ENCODE data around the gene SAA4.
A peak's percentile ranks its signal among the peaks of the same experiment; 100 is the strongest.
"Not testable (repeated sequence)": the region's sequence is repeated elsewhere in the genome, so short reads cannot be mapped to it uniquely, and the experiment has no call there.

The SAA4 gene

DNA sequence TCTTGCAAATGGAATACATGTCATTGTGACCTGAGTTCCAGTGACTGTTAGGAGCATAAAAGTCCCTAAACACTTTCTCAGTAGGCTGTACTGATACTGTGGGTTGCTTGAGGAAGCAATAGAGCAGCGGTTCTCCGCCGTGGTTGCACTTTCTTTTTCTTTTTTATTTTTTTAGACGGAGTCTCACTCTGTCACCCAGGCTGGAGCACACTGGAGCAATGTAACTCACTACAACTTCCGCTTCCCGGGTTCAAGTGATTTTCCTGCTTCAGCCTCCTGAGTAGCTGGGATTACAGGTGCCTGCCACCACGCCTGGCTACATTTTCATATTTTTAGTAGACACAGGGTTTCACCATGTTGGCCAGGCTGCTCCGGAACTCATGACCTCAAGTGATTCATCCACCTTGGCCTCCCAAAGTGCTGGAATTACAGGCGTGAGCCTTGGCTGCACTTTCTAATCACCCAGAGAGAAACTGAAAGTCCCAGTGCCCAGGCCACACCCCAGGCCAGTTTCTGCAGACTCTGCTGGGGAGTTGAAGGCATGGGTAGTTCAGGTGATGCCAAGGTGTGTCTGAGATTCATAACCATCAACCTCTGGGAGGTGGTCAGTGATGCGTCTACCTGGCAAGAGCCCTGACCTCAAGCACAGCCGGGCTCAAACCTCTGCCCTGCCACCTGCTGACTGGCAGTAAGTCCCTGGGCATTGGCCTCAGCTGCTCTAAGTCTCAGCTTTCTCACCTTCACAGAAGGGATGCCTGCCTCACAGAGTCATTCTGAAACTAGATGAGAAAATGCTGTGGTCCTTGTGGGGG is 10.0 kb upstream of the SAA4 start:
- DNase-seq (ENCODE audit: low read depth): peak; percentile 10

DNA sequence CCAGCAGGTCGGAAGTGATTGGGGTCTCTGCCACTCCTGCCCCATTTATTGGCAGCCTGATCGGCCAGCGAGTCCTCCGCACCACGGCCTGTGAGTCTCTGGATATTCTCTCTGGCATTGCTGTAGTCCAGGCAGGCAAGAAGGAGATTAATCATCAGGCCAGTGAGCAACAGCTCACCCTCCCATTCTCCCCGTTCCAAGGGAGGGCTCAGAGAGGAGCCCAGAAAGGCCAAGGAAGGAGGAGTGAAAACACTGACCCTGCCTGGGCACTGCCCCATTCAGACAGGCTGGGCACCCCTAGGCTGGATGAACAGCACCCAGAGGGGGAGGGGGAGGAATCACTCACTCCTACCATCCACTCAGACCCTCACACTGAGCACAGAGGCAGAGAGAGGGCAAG is 8.8 kb upstream of the SAA4 start:
- no peak for DNase-seq (ENCODE audit: low read depth)

DNA sequence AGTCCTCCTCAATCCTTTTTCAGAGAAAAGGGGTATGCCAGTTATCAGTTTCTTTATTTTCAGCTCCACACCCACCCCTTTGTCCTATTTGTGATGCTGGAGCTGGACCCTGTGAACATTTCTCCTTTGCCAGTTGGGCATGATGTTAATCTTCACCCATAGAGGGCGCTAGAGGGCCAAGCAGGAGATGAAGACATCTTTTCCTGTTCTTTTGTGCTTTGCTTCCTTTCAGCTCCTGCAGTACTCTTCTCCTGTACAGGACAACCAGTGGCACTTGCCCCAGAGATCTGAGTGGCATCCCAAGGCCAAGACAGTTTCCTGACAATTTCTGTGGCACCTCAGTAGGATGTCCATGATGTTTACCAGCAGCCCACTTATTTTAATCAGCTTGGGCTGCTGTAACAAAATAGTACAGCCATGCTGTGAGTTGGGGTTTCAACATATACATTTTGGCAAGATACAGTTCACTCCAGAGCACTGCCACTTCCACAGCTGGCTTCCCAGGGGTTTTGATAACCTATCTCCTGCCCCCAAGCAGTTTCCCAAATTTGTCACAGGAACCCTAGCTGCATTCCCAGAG is 7.3 kb upstream of the SAA4 start:
- peak; percentile 29 for DNase-seq (ENCODE audit: low read depth)

DNA sequence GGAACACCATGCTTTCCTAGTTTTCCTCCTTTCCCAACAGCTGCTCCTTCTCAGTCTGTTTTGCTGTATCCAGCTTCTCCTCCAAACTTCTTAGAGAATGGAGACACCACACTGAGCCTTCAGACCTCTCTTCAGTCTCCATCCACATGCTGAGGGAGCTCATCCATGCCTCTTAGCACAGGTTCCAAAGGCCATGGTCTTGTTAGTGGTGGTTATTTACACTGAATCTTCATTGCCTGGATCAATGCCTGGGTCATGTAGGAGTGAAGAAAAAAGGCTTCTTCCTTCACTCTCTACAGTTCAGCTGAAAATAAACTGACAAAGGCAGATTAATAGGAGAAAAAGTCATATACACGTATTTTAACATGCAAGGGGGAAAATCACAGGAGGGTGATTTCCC is 3.1 kb upstream of the SAA4 start:
- DNase-seq (ENCODE audit: low read depth): no peak

DNA sequence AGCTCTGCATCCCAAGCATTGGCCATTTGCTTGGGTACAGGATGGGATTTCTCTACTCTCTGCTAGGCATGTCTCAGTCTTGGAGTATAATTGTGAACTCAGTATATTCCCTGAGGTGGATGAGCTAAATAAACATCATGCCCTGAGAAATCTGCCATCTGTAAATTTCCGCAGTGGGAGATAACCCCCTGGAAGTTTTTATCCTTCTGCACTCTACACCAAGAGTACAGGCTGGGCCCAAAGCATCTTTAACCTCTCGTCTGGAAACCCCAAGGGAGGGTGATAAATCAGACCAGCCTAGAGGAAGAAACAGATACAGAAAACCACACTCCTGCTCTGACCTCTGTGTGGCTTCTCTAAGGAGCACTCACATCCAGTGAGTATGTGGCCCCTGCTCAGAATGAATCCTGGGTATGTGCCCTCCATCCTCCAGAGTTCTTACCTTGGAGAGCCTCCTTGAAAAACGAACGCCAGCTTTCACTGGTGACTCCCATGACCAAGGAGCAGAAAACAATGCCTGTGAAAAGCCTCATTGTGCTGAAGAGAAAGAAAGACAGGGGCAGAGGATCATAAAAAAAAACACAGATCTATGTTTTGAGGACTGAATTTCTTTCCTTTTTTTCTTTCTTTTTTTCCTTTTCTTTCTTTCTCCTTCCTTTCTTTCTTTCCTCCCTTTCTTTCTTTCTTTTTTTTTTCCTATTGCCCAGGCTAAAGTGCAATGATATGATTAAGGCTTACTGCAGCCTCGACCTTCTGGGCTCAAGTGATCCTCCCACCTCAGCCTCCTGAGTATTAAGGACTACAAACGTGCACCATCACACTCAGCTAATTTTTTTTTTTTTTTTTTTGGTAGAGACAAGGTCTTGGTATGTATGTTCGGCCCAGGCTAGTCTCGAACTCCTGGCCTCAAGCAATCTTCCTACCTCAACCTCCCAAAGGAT is 938 bp downstream of the SAA4 start:
- no peak for DNase-seq (ENCODE audit: low read depth)

DNA sequence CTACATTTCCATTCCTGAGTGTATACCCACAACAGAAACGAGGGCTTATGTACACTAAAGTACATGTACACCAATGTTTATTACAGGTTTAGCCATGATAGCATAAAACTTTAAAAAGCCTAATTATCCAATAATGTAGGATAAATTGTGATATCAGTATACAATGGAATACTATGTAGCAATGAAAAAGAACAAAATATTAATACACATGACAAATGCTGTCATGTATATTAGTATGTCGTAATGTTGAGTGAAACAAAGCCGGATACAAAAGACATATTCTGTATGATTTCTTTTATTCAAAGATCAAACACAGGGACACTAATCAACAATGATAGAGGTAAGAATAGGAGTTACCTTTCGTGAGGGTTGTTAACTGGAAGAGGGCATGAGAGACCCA is 2.7 kb downstream of the SAA4 start:
- no peak for DNase-seq (ENCODE audit: low read depth)

DNA sequence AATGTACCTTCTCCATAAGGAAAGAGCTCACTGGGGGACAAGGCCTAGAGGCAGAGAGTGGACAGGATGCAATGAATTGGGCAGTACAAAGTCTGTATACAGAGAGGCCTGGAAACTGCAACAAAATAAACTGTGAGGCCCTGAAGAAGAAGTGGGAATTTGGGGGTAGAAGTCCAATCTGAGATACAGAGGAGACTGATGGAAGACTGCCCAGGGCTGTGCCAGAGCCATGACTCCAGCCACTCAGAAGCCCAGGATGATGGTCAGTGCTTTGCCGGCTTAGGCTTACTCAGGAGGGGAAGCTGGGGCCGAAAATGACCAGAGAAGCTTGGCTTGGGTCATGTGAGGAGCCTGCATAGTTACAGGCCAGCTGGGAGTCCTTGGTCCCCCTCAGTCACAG is 5.7 kb downstream of the SAA4 start:
- no peak for DNase-seq (ENCODE audit: low read depth)

DNA sequence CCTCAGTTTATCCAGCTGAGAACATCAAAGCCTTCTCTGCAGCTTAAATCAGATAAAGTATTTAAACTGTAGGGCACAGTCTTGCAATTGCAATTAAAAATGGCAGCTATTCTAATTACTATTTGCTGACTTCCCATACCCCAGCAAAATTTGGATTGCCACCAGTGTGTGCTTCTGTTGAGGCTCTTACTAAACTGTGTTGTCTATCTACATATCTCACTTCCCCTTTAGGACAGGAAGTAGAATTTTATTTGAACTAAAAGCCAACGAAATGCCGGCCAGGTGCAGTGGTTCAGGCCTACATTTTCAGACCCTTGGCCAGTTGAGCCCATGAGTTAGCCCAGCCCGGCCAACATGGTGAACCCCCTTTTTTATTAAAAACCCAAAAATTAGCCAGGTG is 7.1 kb downstream of the SAA4 start:
- DNase-seq (ENCODE audit: low read depth): no peak

DNA sequence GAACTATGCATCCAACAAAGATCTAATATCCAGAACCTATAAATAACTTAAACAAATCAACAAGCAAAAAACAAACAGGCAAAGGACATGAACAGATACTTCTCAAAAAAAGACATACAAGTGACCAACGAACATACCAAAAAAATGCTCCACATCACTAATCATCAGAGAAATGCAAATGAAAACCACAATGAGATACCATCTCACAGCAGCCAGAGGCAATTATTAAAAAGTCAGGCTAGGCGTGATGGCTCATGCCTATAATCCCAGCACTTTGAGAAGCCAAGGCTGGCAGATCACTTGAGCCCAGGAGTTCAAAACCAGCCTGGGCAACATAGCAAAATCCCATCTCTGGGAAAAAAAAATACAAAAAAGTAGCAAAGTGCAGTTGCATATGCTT is 10.7 kb downstream of the SAA4 start:
- DNase-seq (ENCODE audit: low read depth): no peak

DNA sequence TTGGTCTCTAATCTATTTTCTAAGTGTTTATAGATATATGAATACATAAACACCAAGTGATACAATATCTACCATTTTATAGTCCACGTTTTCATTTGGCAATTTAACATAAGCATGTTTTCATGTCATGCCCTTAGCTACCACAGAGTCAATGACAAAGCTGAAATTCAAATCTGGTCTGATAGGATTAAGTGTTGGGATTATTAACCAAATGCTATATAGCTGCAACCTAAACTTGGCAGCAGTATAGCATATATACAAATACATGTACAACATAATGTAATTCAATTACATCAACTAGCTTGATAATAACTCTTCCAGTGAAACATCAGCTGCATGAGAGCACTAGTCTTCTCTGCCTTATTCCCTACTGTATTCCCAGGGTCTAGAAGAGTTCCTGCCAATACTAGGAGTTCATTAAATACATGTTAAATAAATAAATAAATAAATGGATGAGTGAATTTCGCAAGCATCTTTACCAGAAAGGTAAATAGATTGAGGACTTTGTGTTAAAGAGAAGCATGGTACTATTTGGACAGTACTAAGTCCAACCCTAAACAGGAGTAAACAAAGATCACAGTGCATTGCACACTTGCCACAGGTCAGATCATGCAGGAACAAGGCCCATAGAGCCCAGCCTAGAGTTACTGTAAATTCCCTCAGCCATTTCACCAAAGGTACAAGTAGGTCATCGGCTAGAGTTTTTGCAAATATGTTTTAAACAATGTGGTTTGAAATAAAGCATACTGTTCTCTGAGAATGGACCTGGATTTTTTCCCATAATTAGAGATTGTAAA is 12.8 kb downstream of the SAA4 start:
- DNase-seq (ENCODE audit: low read depth): no peak

DNA sequence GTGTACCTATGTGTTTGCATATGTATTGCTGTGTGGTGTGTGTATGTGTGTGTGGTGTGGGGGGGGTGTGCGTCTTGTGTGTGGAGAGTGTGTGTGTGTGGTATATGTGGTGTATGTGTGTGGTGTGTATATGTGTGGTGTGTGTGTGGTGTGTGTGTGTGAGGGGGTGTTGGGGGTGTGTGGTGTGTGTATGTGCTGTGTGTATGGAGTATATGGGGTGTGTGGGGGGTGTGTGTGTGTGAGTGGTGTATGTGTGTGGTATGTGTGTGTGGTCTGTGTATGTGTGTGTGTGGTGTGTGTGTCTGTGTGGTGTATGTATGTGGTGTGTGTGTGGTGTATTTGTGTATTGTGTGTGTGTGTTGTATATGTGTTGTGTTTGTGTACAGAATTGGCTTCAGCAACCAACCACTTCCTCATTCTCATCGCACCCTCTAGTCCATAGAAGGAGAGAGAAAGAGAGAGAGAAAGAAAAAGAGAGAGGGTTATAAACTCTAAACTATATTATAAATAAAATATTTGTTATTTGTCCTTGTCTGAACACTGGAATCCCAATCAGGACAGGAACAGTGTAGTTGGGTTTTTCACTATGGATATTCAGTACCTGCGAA is 13.7 kb downstream of the SAA4 start:
- no peak for DNase-seq (ENCODE audit: low read depth)

DNA sequence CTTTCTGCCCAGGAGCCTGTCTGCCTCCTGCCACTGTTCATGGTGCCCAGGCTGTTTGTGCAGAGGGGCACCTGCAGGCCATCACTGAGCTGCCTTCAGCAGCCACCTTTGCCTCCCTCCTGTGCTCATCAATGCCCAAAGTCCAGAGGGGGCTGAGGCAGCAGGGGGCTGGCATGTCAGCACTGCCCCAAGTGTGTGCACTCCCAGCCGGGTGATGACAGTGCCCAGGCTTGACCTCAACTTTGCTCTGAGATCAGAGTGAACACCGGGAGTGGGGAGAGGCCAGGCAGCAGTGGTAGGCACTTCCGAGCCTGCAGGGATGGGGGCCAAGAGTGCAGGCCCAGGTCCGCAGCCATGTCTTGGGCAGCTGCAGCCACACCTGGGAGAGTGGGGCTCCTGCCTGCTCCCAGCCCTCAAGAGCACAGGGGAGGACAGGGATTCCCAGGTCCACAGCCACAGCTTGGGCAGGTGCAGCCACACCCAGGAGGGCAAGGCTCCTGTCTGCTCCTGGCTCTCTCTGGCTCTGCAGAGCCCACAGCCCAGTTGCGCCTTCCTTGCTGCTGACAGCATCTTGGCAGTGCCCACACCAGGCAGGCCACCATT is 15.2 kb downstream of the SAA4 start:
- DNase-seq (ENCODE audit: low read depth): no peak

DNA sequence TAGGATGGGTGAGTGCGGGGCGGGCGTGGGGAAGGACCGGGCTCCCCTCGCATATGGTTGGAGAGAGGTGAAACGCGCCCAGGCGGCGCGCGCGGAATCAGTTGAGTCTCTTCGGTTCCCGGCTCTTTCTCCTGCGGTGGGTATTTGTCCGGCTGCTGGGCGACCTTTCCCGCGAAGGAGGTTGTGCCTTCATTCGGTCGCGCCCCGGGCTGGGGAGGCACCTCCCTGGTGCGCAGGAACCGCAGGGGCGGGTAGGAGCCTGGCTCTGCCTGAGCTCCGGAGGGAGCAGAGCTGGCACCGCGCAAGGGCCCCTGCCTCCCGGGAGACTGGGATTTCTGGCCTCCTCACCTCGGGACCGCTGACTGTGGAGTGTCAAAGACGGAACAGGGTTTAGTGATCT is 27.5 kb downstream of the SAA4 start:
- no peak for DNase-seq (ENCODE audit: low read depth)

DNA sequence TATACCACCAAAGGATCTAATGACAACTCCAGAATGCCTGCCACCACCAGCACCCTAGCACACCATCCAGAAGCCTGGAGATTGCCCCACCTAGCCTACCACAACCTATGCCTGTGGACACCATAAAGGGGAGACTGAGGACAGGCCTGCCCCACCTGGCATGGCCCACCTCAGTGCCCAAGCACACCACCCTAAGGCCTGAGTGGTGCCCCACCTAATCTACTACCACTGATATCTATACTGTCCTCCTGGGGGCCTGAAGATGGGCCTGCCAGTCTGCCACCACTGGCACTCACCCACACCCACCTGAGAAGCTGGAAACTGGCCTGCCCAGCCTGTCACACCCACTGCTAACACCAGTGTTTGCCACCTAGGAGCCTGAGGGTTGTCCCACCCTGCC is 31.8 kb downstream of the SAA4 start:
- no peak for DNase-seq (ENCODE audit: low read depth)

DNA sequence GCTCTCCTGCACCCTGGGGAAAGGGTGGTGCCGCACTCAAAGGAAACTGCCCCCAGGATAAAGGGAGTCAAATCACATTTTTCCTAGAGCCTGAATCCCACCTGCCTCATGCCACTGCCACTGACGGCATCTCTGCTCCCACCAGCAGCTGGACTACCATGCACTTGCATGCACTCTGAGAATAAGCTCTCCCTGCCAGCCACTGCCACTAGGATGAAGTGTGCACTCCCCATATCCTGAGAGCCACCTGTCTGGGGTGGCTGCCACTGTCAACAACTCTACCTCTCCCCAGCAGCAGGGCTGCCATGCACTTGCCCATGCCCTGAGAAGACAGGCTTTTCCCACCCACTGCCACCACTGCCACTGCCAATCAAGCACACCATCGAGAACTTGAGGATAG is 32.4 kb downstream of the SAA4 start:
- no peak for DNase-seq (ENCODE audit: low read depth)

DNA sequence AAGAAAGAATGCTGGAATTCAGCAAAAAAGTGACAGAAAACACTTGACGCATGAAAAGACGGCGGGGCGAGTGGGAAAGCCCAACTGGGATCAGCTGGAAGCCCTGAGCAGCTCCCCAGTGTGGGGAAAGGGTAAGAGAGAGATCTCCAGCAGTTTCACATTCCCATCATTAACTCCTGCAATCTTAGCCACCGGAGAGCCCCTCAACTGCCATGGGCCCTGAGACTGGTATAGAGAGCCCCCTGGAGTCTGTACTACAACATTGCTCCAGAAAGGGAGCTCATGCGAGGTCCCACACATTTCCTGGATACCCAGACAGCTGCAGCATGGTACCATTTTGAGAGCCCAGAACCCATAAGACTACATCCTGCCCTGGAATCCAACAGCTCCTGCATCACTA is 32.9 kb downstream of the SAA4 start:
- DNase-seq (ENCODE audit: low read depth): no peak

DNA sequence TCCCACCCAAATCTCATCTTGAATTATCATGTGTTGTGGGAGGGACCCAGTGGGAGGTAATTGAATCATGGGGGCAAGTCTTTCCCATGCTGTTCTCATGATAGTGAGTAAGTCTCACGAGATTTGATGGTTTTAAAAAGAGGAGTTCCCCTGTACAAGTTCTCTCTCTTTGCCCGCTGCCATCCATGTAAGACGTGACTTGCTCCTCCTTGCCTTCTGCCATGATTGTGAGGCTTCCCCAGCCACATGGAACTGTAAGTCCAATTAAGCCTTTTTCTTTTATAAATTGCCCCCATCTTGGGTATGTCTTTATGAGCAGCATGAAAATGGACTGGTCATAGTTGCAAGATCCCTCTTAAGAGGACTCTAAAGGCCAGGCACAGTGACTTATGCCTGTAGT is 38.9 kb downstream of the SAA4 start:
- not testable (repeated sequence) for DNase-seq (ENCODE audit: low read depth)

DNA sequence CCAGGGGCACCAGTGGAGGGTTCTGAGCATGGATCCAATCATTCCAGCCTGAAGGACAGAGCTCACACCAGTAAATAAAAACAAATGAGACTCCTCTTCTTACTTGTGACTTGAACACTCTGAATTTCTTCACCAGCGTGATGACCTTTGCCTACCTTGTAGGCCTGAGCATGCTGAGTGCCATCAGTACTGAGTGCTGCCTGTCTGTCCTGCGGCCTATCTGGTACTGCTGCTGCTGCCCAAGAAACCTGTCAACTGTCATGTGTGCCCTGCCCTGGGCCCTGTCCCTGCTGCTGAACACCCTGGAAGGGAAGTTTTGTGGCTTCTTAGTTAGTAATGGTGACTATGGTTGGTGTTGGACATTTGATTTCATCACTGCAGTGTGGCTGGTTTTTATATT is 40.1 kb downstream of the SAA4 start:
- DNase-seq (ENCODE audit: low read depth): no peak

DNA sequence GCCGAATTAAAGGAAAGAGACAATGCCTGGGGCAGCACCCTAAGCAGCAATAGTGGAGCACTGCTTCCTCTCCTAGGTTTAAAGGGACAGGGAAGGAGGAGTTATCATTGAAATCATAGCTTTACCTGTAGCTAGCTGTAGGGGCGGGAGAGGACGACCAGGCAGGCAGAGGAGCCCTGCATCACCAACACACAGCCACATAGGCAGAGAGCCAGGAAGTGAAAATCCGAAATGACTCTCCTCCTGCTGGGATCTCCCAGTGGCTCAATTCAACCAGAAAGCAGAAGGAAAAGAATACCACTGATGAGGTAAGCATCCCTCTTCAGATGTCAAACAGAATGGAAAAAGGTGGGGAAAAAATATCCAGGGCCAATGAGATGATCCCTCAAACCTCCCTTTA is 43.6 kb downstream of the SAA4 start:
- no peak for DNase-seq (ENCODE audit: low read depth)

DNA sequence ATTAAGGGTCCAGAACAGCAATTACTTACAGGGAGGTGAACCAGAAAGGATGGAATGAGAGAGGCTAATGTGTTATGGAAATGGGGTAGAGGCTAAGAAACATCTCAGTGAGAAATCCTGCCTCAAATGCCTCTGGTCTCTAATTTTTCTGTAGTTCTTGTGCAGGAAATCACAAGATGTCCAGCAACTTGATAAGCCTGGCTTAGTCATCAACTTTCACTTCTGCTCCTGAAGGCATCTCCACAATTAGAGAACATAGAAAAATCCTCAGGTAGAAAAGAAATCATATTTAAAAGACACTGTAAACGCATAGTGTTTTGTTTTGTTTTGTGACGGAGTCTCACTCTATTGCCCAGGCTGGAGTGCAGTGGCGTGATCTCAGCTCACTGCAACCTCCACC is 45.2 kb downstream of the SAA4 start:
- no peak for DNase-seq (ENCODE audit: low read depth)

Measured in activated T-cell treated with anti-CD3 and anti-CD28 coated beads for 48 hours (primary cell).